Left kidney (tissue), 2 donors: ENCODE results near the gene MRPL10. TPM values are rescaled to one million over a fixed set of nuclear protein-coding genes. Genes with fewer than 3 reads are reported as not detected.

ENCODE experiments used
- DNase-seq: peaks from one replicate; pipeline ENCODE4 v3.0.0-alpha.2; 2013
- polyA plus RNA-seq: library from polyadenylated mRNA; unstranded; fragments of 120-200 nt; gene quantifications from one replicate; pipeline ENCODE4 v1.2.1, GENCODE V29; 2013; ENCODE audit not compliant: insufficient read length

The MRPL10 gene
- polyA plus RNA-seq, 1 donor, result 52.8 TPM

GRCh38 chr17:47840742-47841487 lies 9.6 kb upstream of the MRPL10 start, which contains the start of gene SCRN2:
SCRN2 (minus strand) TSS chr17:47841273; CDS start chr17:47840843, 430 bp downstream.
- DNase-seq, result peak; percentile 87

- no peak for DNase-seq
Observed at GRCh38 chr17:47840001-47840741, 8.8 kb upstream of the MRPL10 start.

- no peak for DNase-seq
Observed at GRCh38 chr17:47839071-47839470, 7.7 kb upstream of the MRPL10 start.

GRCh38 chr17:47838636-47839035 lies 7.3 kb upstream of the MRPL10 start:
- no peak for DNase-seq

DNA sequence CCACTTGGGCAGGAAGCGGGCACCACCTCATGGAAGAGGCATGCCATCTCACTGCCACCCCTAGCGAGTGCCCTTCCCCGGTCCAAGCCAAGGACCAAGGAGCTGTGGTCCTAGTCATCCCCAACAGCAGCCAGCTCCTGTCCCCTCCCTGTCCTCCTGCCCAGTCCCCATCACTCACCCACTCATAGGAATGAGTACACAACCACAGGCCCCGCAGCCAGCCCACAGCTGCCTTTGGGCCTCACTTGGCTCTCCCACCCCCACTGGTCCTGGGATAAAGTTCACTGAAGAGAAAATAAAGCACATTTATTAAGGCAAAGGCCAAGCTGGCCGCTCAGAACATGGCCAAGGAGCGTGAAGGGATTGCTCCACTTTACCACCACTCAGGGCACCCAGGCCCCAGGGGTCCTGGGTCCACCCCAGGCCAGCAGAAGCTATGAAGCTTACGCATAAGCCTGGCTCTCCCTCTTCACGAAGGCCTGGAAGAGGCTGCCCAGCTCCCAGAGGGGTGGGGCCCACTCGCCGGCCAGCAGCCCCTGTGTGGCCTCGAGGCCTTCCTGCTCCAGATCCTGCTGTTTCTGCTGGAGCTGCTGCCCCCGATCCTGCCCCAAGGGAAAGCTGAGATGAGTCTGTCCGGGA lies 6.2 kb upstream of the MRPL10 start:
- DNase-seq, result no peak

GRCh38 chr17:47836601-47837000 lies 5.3 kb upstream of the MRPL10 start:
- no peak for DNase-seq

DNA sequence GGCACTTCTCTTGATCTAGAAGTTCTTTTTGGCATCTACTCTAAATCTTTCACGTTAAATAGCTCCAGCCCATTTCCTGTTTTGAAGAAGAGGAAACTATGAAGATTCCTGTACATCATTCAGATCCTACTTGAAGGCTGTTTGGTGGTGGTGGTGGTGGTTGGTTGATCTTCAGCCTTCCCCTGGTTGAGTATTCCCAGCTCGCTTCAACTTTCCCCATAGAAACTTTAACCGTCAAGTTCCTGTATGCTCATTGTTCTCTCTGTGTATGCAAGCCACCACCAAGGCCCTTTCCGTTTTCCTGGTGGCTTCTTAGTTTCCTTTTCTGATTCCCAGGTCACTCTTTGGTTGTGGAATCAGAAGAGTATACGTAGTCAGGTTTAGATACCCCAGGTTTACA lies 3.4 kb upstream of the MRPL10 start:
- no peak for DNase-seq

DNA sequence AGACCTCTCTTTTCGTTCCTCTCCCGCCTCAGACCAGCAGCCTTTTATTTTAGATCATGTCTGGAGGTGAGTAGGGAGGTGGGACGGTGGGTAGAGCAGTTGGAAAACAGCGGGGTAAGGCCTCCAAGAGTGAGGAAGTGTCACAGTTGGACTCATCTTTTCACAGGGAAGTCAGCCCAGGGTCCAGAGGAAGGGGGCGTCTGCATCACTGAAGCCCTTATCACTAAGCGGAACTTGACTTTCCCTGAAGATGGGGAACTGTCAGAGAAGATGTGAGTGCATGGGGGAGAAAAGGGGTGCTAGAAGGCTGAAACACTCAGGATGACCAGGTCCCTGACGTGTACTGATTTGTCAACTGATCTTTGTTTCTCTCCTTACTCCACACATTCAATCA lies 590 bp upstream of the MRPL10 start:
- DNase-seq, result no peak

DNA sequence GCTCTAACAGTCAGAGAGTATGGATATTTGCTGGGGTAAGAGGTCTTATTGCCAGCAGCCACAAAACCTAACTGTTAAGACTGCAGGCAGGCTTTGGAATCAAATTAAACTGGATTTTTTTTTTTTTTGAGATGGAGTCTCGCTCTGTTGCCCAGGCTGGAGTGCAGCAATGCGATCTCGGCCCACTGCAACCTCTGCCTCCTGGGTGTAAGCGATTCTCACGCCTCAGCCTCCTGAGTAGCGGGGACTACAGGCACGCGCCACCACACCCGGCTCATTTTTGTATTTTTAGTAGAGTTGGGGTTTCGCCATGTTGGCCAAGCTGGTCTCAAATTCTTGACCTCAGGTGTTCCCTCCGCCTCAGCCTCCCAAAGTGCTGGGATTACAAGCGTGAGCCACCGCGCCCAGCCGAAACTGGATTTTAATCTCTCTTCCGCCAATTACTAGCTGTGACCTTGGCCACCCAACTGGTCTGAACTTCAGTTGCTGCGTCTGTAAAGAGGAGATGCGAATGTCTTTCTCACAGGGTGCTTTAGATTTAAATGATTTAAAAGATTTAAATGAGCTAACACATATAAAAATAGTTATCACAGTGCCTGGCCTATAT lies 842 bp downstream of the MRPL10 start:
- DNase-seq, result no peak

- no peak for DNase-seq
Observed at GRCh38 chr17:47829870-47830269, 1.5 kb downstream of the MRPL10 start.

- DNase-seq, result no peak
Observed at GRCh38 chr17:47823519-47823918, 7.8 kb downstream of the MRPL10 start.

DNA sequence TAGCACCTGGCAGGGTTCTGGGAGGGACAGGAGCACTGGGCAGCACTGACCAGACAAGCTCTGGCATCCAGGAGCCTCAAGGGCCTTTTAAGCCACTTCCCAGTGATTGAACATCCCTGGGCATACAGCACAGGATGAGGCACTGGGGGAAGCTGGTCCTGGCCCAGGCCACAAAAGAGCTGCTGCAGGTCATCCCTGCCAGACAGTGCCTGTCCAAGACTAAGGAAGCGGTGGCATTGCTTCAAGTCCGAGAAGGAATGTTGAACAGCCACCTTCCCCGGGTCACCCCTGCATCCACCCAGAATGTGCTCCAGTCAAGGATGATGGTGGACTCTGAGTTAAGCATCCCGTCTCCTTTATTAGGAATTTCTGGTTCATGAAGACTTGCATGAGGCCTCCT lies 8.6 kb downstream of the MRPL10 start:
- no peak for DNase-seq

- peak; percentile 67 for DNase-seq
Observed at GRCh38 chr17:47821424-47822391, 9.6 kb downstream of the MRPL10 start, which contains the start of gene OSBPL7. OSBPL7 (minus strand) TSS chr17:47821794; CDS start chr17:47820278, 1,516 bp downstream.

DNA sequence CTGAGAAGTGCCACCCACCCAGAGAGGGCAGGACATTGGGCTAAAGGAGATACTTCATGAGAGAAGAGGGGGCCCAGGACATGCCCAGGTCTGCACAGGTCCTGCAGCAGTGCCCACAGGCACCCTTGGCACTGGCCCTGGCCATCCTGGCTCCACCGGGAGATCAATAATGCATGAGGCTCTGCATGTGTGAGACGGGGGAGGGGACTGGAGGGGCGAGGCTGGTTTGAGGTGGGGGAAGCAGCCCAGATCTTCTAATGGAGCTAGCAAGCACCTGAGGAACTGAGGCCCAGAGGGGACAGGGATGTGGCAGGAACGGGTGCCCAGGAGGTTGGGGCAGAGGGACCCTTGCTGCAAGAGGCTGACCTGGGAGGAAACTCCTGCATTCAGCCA lies 10.3 kb downstream of the MRPL10 start:
- DNase-seq, result no peak

- DNase-seq, result no peak
Observed at GRCh38 chr17:47820033-47820789, 11.1 kb downstream of the MRPL10 start.

DNA sequence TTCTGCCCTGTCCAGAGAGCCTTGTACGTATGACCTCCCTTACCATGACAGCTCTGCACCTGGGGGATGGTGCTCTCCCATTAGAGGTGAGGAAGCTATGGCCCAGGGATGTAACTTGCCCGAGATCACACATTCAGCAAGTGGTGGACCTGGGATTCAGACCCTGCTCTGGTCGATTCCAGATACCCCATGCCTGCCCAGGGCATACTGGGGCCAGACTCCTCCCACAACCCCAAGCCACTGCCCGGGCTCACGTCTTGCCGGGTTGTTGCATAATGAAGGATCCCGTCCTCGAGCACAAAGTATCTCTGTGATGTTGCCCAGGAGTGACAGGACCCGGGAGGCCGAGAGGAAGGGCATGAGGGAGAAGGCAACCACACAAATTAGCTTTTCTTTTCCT lies 11.9 kb downstream of the MRPL10 start:
- DNase-seq, result no peak

- DNase-seq, result no peak
Observed at GRCh38 chr17:47818002-47818695, 13.2 kb downstream of the MRPL10 start.

GRCh38 chr17:47816947-47817346 lies 14.4 kb downstream of the MRPL10 start:
- no peak for DNase-seq

- DNase-seq, result no peak
Observed at GRCh38 chr17:47816111-47816735, 15.1 kb downstream of the MRPL10 start.
